C4-2B (cell line): ENCODE results near the gene STX1A.

Source experiments
- CTCF ChIP-seq: fragments of 450-650 bp; conservative IDR thresholded peaks from 2 replicates; pipeline ENCODE4 v1.5.1; 2017; ENCODE audit warnings: mild to moderate bottlenecking
- ZFX ChIP-seq: fragments of 450-650 bp; IDR thresholded peaks from 2 replicates; pipeline ENCODE4 v1.6.1; 2017

- no peak for TF ChIP-seq ZFX
- no peak for TF ChIP-seq CTCF
Measured at GRCh38 chr7:73669858-73670385, 49.5 kb downstream of the STX1A start.
